Neuronal stem cell (in vitro differentiated cells): ENCODE data around the gene VWA3A.

Source experiments
- DNase-seq: peaks from one replicate; pipeline ENCODE4 v3.0.0-alpha.2; 2013; ENCODE audit warnings: low spot score
- H2AFZ ChIP-seq: one replicate; pipeline ENCODE4 v1.6.1; 2013; ENCODE audit warnings: mild to moderate bottlenecking, low read length, inconsistent platforms
- H2AK5ac ChIP-seq: 2 replicates; pipeline ENCODE4 v1.6.1; 2013; ENCODE audit warnings: low read depth, mild to moderate bottlenecking, inconsistent platforms, low read length, moderate library complexity, mixed read lengths
- H2BK120ac ChIP-seq: 2 replicates; pipeline ENCODE4 v1.6.1; 2013; ENCODE audit warnings: low read depth, mild to moderate bottlenecking, inconsistent platforms, low read length, moderate library complexity, mixed read lengths
- H2BK12ac ChIP-seq: one replicate; pipeline ENCODE4 v1.6.1; 2013; ENCODE audit warnings: low read length, inconsistent platforms
- H2BK15ac ChIP-seq: 2 replicates; pipeline ENCODE4 v1.6.1; 2013; ENCODE audit warnings: mild to moderate bottlenecking, low read length, inconsistent platforms, mixed read lengths
- H2BK5ac ChIP-seq: one replicate; pipeline ENCODE4 v1.6.1; 2013; ENCODE audit warnings: inconsistent platforms, mild to moderate bottlenecking, low read length, moderate library complexity
- H3K14ac ChIP-seq: one replicate; pipeline ENCODE4 v1.6.1; 2013; ENCODE audit warnings: low read length, inconsistent platforms
- H3K18ac ChIP-seq: 2 replicates; pipeline ENCODE4 v1.6.1; 2013; ENCODE audit warnings: low read length, inconsistent platforms
- H3K23ac ChIP-seq: 2 replicates; pipeline ENCODE4 v1.6.1; 2013; ENCODE audit warnings: low read depth, mild to moderate bottlenecking, mixed read lengths, low read length, inconsistent platforms; ENCODE audit not compliant: poor library complexity
- H3K27ac ChIP-seq: replicated peaks from 3 replicates; pipeline ENCODE4 v1.5.1; 2013; ENCODE audit warnings: low read length, inconsistent platforms
- H3K27me3 ChIP-seq, 3 experiments: 2 replicates each; pipeline ENCODE4 v1.6.1; 2013; ENCODE audit warnings: low read length in 3 of 3, mild to moderate bottlenecking in 2 of 3, inconsistent platforms in 1 of 3, low read depth in 1 of 3, mixed read lengths in 1 of 3, moderate library complexity in 1 of 3; ENCODE audit not compliant: control insufficient read depth in 3 of 3, insufficient read depth in 3 of 3
- H3K36me3 ChIP-seq, 2 donors: replicated peaks in 1 of 2; 2 replicates each; pipeline ENCODE4 v1.6.1; 2013; ENCODE audit warnings: low read length in 2 of 2; ENCODE audit not compliant: control insufficient read depth in 2 of 2, insufficient read depth in 2 of 2
- H3K4ac ChIP-seq: 2 replicates; pipeline ENCODE4 v1.6.1; 2013; ENCODE audit warnings: inconsistent platforms, mild to moderate bottlenecking, low read length, moderate library complexity
- H3K4me1 ChIP-seq, 2 donors: 1 replicate in 1 of 2; 2 replicates in 1 of 2; pipeline ENCODE4 v1.6.1; 2013; ENCODE audit warnings: low read length in 2 of 2, low read depth in 1 of 2; ENCODE audit not compliant: control insufficient read depth in 2 of 2, insufficient read depth in 1 of 2
- H3K4me2 ChIP-seq: one replicate; pipeline ENCODE4 v1.6.1; 2013; ENCODE audit warnings: mild to moderate bottlenecking, low read length, inconsistent platforms; ENCODE audit not compliant: insufficient read depth, poor library complexity, severe bottlenecking
- H3K4me3 ChIP-seq, 2 donors: 2 replicates each; pipeline ENCODE4 v1.5.1; 2013; ENCODE audit warnings: low read length in 2 of 2, mild to moderate bottlenecking in 2 of 2, inconsistent platforms in 1 of 2, moderate library complexity in 1 of 2
- H3K79me1 ChIP-seq: one replicate; pipeline ENCODE4 v1.6.1; 2013; ENCODE audit warnings: low read depth, mild to moderate bottlenecking, inconsistent platforms, low read length, moderate library complexity
- H3K9ac ChIP-seq: one replicate; pipeline ENCODE4 v1.6.1; 2013; ENCODE audit warnings: mild to moderate bottlenecking, low read depth, low read length, inconsistent platforms; ENCODE audit not compliant: poor library complexity
- H3K9me3 ChIP-seq, 2 donors: replicated peaks in 1 of 2; 2 replicates each; pipeline versions ENCODE3 to v1.6.1; 2013; ENCODE audit warnings: low read length in 2 of 2, mild to moderate bottlenecking in 2 of 2, inconsistent platforms in 1 of 2, low read depth in 1 of 2, mixed read lengths in 1 of 2, moderate library complexity in 1 of 2; ENCODE audit not compliant: control insufficient read depth in 2 of 2, insufficient read depth in 1 of 2
- H4K8ac ChIP-seq: one replicate; pipeline ENCODE4 v1.6.1; 2013; ENCODE audit warnings: low read depth, mild to moderate bottlenecking, inconsistent platforms, low read length, moderate library complexity
- H4K91ac ChIP-seq: one replicate; pipeline ENCODE4 v1.6.1; 2013; ENCODE audit warnings: low read length, low read depth, mild to moderate bottlenecking, inconsistent platforms; ENCODE audit not compliant: poor library complexity
- whole genome bisulfite sequencing, 2 donors: extraction: QIAGEN DNeasy Blood & Tissue Kit; methylation state at CpG; one replicate each; pipeline ENCODE4 v1.1.7; 2013; ENCODE audit warnings: missing lambda C conversion rate in 2 of 2, mixed read lengths in 1 of 2; ENCODE audit not compliant: insufficient read length in 2 of 2, insufficient replicate concordance in 1 of 2; ENCODE audit errors: extremely low coverage in 2 of 2; 5-methylcytosine and 5-hydroxymethylcytosine counted together

Gene VWA3A

GRCh38 chr16:22089910-22090309, 2.4 kb upstream of the VWA3A start:
- no peak overlapping the region for H2BK120ac ChIP-seq
- H3K4me1 ChIP-seq: peaks cover 6 to 7% of the 10 kb centered on the region in 2 donors
- no CpG with 5 or more reads among the region's 4 CpGs for WGBS, 2 donors
- H4K8ac ChIP-seq: no peak overlapping the region
- H2AK5ac ChIP-seq: no peak overlapping the region
- H3K4ac ChIP-seq: no peak overlapping the region
- H3K23ac ChIP-seq: no peak overlapping the region
- H3K27ac ChIP-seq: no peak overlapping the region
- H3K14ac ChIP-seq: no peak overlapping the region
- no peak overlapping the region for H2BK12ac ChIP-seq
- H3K4me3 ChIP-seq: no peak overlapping the region
- H3K9me3 ChIP-seq: no peaks in the 10 kb centered on the region
- H3K4me2 ChIP-seq: no peak overlapping the region
- H3K18ac ChIP-seq: no peak overlapping the region
- DNase-seq: no peak
- no peak overlapping the region for H4K91ac ChIP-seq
- H2BK15ac ChIP-seq: no peak overlapping the region
- no peak overlapping the region for H2AFZ ChIP-seq
- no peaks in the 10 kb centered on the region for H3K79me1 ChIP-seq
- H3K9ac ChIP-seq: no peak overlapping the region
- H3K27me3 ChIP-seq: no peaks in the 10 kb centered on the region
- peaks cover 0 to 6% of the 10 kb centered on the region in 2 donors for H3K36me3 ChIP-seq
- H2BK5ac ChIP-seq: no peak overlapping the region

- no peak overlapping the region for H3K27ac ChIP-seq
- no peaks in the 10 kb centered on the region for H3K27me3 ChIP-seq
- no peaks in the 10 kb centered on the region for H3K9me3 ChIP-seq
- H3K36me3 ChIP-seq: no peaks in the 10 kb centered on the region
- no peak overlapping the region for H3K4ac ChIP-seq
- H3K4me3 ChIP-seq: no peak overlapping the region
- H3K23ac ChIP-seq: no peak overlapping the region
- no peak overlapping the region for H2BK5ac ChIP-seq
- H4K8ac ChIP-seq: no peak overlapping the region
- H3K4me1 ChIP-seq: peaks cover 6 to 7% of the 10 kb centered on the region in 2 donors
- no peaks in the 10 kb centered on the region for H3K79me1 ChIP-seq
- DNase-seq: no peak
- H2BK15ac ChIP-seq: no peak overlapping the region
- no peak overlapping the region for H3K9ac ChIP-seq
- H2BK120ac ChIP-seq: no peak overlapping the region
- no peak overlapping the region for H3K14ac ChIP-seq
- WGBS, 2 donors: no CpG with 5 or more reads among the region's 3 CpGs
- H3K4me2 ChIP-seq: no peak overlapping the region
- no peak overlapping the region for H4K91ac ChIP-seq
- H3K18ac ChIP-seq: no peak overlapping the region
- no peak overlapping the region for H2AK5ac ChIP-seq
- no peak overlapping the region for H2BK12ac ChIP-seq
- H2AFZ ChIP-seq: peak overlapping the region; percentile 78
Observed at GRCh38 chr16:22091721-22092120, 620 bp upstream of the VWA3A start.

- Histone ChIP-seq H4K91ac (no peak overlapping the region), H3K4me3 (no peak overlapping the region), H2AK5ac (no peak overlapping the region), H2BK120ac (no peak overlapping the region), H3K23ac (no peak overlapping the region), H3K9me3 (no peaks in the 10 kb centered on the region), H4K8ac (no peak overlapping the region), H2BK12ac (no peak overlapping the region), H3K9ac (no peak overlapping the region), H3K4ac (no peak overlapping the region), H3K27me3 (peaks cover 0 to 3% (median 0%) of the 10 kb centered on the region in 3 experiments), H3K4me1 (peaks cover 6 to 7% of the 10 kb centered on the region in 2 donors), H3K14ac (no peak overlapping the region), H2BK5ac (no peak overlapping the region), H3K79me1 (no peaks in the 10 kb centered on the region), H3K36me3 (no peaks in the 10 kb centered on the region), H2BK15ac (no peak overlapping the region), H3K27ac (no peak overlapping the region), H3K4me2 (no peak overlapping the region), H2AFZ (no peak overlapping the region), H3K18ac (no peak overlapping the region)
- no CpG with 5 or more reads among the region's 3 CpGs for WGBS, 2 donors
- DNase-seq: no peak
Observed at GRCh38 chr16:22093331-22093730, 990 bp downstream of the VWA3A start.

- no peak overlapping the region for H3K18ac ChIP-seq
- no peak overlapping the region for H3K27ac ChIP-seq
Observed at GRCh38 chr16:22093996-22094395, 1.7 kb downstream of the VWA3A start.

More at GRCh38 chr16:22093996-22094395, 1.7 kb downstream of the VWA3A start:
- Histone ChIP-seq H3K9me3 (no peaks in the 10 kb centered on the region), H3K4me3 (no peak overlapping the region), H4K8ac (no peak overlapping the region), H3K23ac (no peak overlapping the region), H3K4me2 (no peak overlapping the region), H3K79me1 (no peaks in the 10 kb centered on the region), H4K91ac (no peak overlapping the region), H2BK5ac (no peak overlapping the region), H3K14ac (no peak overlapping the region), H3K9ac (no peak overlapping the region), H3K4me1 (peaks cover 6 to 7% of the 10 kb centered on the region in 2 donors), H3K36me3 (no peaks in the 10 kb centered on the region), H2AK5ac (no peak overlapping the region), H3K27me3 (peaks cover 0 to 3% (median 0%) of the 10 kb centered on the region in 3 experiments), H2BK120ac (no peak overlapping the region), H2AFZ (no peak overlapping the region), H2BK12ac (no peak overlapping the region), H2BK15ac (no peak overlapping the region), H3K4ac (no peak overlapping the region)
- no CpG with 5 or more reads among the region's 3 CpGs for WGBS, 2 donors
- DNase-seq: no peak
